OCI-LY7 (cell line): Measurements from ENCODE around the gene DNM3.

ENCODE experiments used
- EZH2phosphoT487 ChIP-seq: fragments of 200-600 bp; sonication (generic); IDR thresholded peaks from 2 replicates; pipeline ENCODE4 v1.6.1; 2018; ENCODE audit warnings: low read depth, borderline replicate concordance, mild to moderate bottlenecking, mixed run types, antibody characterized with exemption, low read length, moderate library complexity, mixed read lengths
- TF ChIP-seq, protein P1 (sequence below): fragments of 200-600 bp; sonication (generic); conservative IDR thresholded peaks from 2 replicates; pipeline ENCODE4 v1.5.1; 2014; ENCODE audit warnings: mild to moderate bottlenecking, antibody characterized with exemption, low read length, moderate library complexity, mixed read lengths

DNA sequence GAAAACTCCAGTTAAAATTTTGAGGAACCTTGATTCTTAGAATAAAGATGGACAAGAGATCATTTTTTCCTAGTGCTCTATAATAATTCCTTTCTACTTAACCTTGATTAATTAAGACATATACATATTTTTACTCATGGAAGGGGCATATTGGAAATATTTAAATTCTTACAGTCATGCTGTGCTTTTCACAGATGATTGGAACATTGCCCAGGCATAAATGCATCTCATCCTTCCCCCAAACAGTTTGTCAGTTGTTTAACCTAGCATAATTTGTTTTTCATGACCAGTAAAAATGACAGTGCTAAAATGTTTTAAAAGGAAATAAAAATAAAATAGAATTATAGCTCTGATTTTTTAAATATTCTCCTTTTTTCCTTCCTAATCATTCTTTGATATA is 140.0 kb downstream of the DNM3 start:
- TF ChIP-seq, protein P1, sequence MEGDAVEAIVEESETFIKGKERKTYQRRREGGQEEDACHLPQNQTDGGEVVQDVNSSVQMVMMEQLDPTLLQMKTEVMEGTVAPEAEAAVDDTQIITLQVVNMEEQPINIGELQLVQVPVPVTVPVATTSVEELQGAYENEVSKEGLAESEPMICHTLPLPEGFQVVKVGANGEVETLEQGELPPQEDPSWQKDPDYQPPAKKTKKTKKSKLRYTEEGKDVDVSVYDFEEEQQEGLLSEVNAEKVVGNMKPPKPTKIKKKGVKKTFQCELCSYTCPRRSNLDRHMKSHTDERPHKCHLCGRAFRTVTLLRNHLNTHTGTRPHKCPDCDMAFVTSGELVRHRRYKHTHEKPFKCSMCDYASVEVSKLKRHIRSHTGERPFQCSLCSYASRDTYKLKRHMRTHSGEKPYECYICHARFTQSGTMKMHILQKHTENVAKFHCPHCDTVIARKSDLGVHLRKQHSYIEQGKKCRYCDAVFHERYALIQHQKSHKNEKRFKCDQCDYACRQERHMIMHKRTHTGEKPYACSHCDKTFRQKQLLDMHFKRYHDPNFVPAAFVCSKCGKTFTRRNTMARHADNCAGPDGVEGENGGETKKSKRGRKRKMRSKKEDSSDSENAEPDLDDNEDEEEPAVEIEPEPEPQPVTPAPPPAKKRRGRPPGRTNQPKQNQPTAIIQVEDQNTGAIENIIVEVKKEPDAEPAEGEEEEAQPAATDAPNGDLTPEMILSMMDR: no peak
- TF ChIP-seq EZH2phosphoT487: no peak
